HCT116 (cell line): ENCODE data around the gene SLC9A9. TPM values are rescaled to one million over a fixed set of nuclear protein-coding genes. Genes with fewer than 3 reads are reported as not detected.

ENCODE experiments used
- ATAC-seq: fragments of 200-7000 bp; cut with Tn5 transposase; 2 replicates; pipeline ENCODE4 v1.9.1; 2020; ENCODE audit warnings: mild to moderate bottlenecking, moderate library complexity
- BruUV-seq: library from RNA; stranded (reverse); fragments of 400-500 nt; replicated peaks from 2 replicates; lab custom pipeline; 2021; lab: Mats Ljungman, UMichigan
- CTCF ChIA-PET: fragments of 300-600 bp; sonication (Branson Sonifier 250); formaldehyde crosslinking; loops from one replicate; lab custom pipeline; 2021; ENCODE audit warnings: antibody characterized with exemption; lab: Charles Lee
- POLR2A ChIA-PET: fragments of 300-600, 350-600 bp; sonication (Branson Sonifier 250); formaldehyde crosslinking; loops from one replicate; lab custom pipeline; 2021; ENCODE audit warnings: antibody characterized with exemption; lab: Charles Lee
- RAD21 ChIA-PET, 2 experiments: fragments of 300-600 bp; sonication (Branson Sonifier 250); formaldehyde crosslinking; loops; one replicate each; lab custom pipeline; 2023; ENCODE audit warnings: low total read pairs in 2 of 2; ENCODE audit not compliant: uncharacterized antibody in 2 of 2, unreplicated experiment in 2 of 2, low non-redundant PET in 1 of 2; lab: Charles Lee
- DNase-seq: peaks from one replicate; pipeline ENCODE4 v3.0.0-alpha.2; 2010; ENCODE audit warnings: low read depth, low spot score
- H2AFZ ChIP-seq: fragments of 200-600 bp; shearing (Covaris generic), sonication (generic); 2 replicates; pipeline ENCODE4 v1.6.1; 2017; ENCODE audit warnings: low read depth, mixed run types, mixed read lengths, antibody characterized with exemption, low read length; ENCODE audit not compliant: poor library complexity, severe bottlenecking
- H3K27ac ChIP-seq: 2 replicates; pipeline ENCODE4 v1.5.1; 2012; ENCODE audit warnings: low read depth, low read length
- H3K27me3 ChIP-seq: fragments of 200-600 bp; sonication (generic); 2 replicates; pipeline ENCODE4 v1.6.1; 2016; ENCODE audit warnings: mixed run types, low read length, mixed read lengths; ENCODE audit not compliant: insufficient read depth
- H3K36me3 ChIP-seq, 2 experiments: fragments of 200-500 bp in 1 of 2; fragments of 200-600 bp in 1 of 2; sonication (Bioruptor generic) in 1 of 2; sonication (generic) in 1 of 2; 2 replicates each; pipeline versions ENCODE4 v1.5.1 to v1.6.1; 2014 to 2016; ENCODE audit warnings: low read length in 2 of 2, inconsistent platforms in 1 of 2, mixed read lengths in 1 of 2, mixed run types in 1 of 2; ENCODE audit not compliant: insufficient read depth in 2 of 2, control insufficient read depth in 1 of 2
- H3K4me1 ChIP-seq, 2 experiments: fragments of 200-600 bp in 1 of 2; sonication (generic) in 1 of 2; 2 replicates each; pipeline versions ENCODE4 v1.5.1 to v1.6.1; 2012 to 2017; ENCODE audit warnings: low read length in 2 of 2, inconsistent platforms in 1 of 2, mild to moderate bottlenecking in 1 of 2, mixed read lengths in 1 of 2, mixed run types in 1 of 2, moderate library complexity in 1 of 2; ENCODE audit not compliant: insufficient read depth in 2 of 2, control insufficient read depth in 1 of 2
- H3K4me2 ChIP-seq: fragments of 200-600 bp; sonication (generic); 2 replicates; pipeline ENCODE4 v1.6.1; 2017; ENCODE audit warnings: mixed run types, low read length, mixed read lengths
- H3K4me3 ChIP-seq, 2 experiments: fragments of 200-600 bp in 1 of 2; sonication (generic) in 1 of 2; replicated peaks in 1 of 2; 2 replicates each; pipeline ENCODE4 v1.5.1; 2011 to 2016; ENCODE audit warnings: low read length in 2 of 2, control low read depth in 1 of 2, low read depth in 1 of 2, mild to moderate bottlenecking in 1 of 2, mixed read lengths in 1 of 2, mixed run types in 1 of 2
- H3K79me2 ChIP-seq: fragments of 200-600 bp; sonication (generic); 2 replicates; pipeline ENCODE4 v1.6.1; 2017; ENCODE audit warnings: mild to moderate bottlenecking, mixed run types, low read length, moderate library complexity, mixed read lengths; ENCODE audit not compliant: insufficient read depth
- H3K9ac ChIP-seq: fragments of 200-600 bp; sonication (generic); 2 replicates; pipeline ENCODE4 v1.6.1; 2016; ENCODE audit warnings: low read length, mixed read lengths
- H3K9me2 ChIP-seq: fragments of 200-600 bp; sonication (generic), shearing (Covaris generic); 2 replicates; pipeline ENCODE4 v1.6.1; 2017; ENCODE audit warnings: mixed run types, mild to moderate bottlenecking, moderate library complexity; ENCODE audit not compliant: insufficient read depth
- H3K9me3 ChIP-seq, 2 experiments: fragments of 200-500 bp in 1 of 2; fragments of 200-600 bp in 1 of 2; sonication (Bioruptor generic) in 1 of 2; sonication (generic) in 1 of 2; 2 replicates each; pipeline ENCODE4 v1.6.1; 2014 to 2017; ENCODE audit warnings: low read length in 2 of 2, mixed read lengths in 2 of 2, inconsistent platforms in 1 of 2, low read depth in 1 of 2, mild to moderate bottlenecking in 1 of 2, mixed run types in 1 of 2, moderate library complexity in 1 of 2; ENCODE audit not compliant: control insufficient read depth in 1 of 2, insufficient read depth in 1 of 2
- H4K20me1 ChIP-seq: fragments of 200-600 bp; sonication (generic), shearing (Covaris generic); 2 replicates; pipeline ENCODE4 v1.6.1; 2017; ENCODE audit warnings: mixed run types, mild to moderate bottlenecking, moderate library complexity; ENCODE audit not compliant: insufficient read depth
- ATF3 ChIP-seq: IDR thresholded peaks from 2 replicates; pipeline ENCODE4 v1.6.1; 2012
- CBX3 ChIP-seq: IDR thresholded peaks from 2 replicates; pipeline ENCODE4 v1.6.1; 2012; ENCODE audit warnings: low read depth
- CEBPB ChIP-seq: IDR thresholded peaks from 2 replicates; pipeline ENCODE4 v1.6.1; 2012; ENCODE audit warnings: low read depth
- CTCF ChIP-seq, 3 experiments: fragments of 200-600 bp in 1 of 3; sonication (generic) in 1 of 3; IDR thresholded peaks in 2 of 3; conservative IDR thresholded peaks in 1 of 3; 2 replicates each; pipeline ENCODE4 v1.5.1; 2012 to 2017; ENCODE audit warnings: low read depth in 2 of 3, low read length in 2 of 3, antibody characterized with exemption in 1 of 3, borderline replicate concordance in 1 of 3, control low read depth in 1 of 3, mild to moderate bottlenecking in 1 of 3, mixed read lengths in 1 of 3, mixed run types in 1 of 3, moderate library complexity in 1 of 3; ENCODE audit not compliant: insufficient read depth in 1 of 3
- EGR1 ChIP-seq: IDR thresholded peaks from 2 replicates; pipeline ENCODE4 v1.6.1; 2012; ENCODE audit warnings: low read depth
- ELF1 ChIP-seq: IDR thresholded peaks from 2 replicates; pipeline ENCODE4 v1.6.1; 2012; ENCODE audit warnings: low read depth, borderline replicate concordance
- EZH2phosphoT487 ChIP-seq: fragments of 200-600 bp; IDR thresholded peaks from 2 replicates; pipeline ENCODE4 v1.6.1; 2018; ENCODE audit warnings: antibody characterized with exemption, borderline replicate concordance
- FOSL1 ChIP-seq: IDR thresholded peaks from 2 replicates; pipeline ENCODE4 v1.6.1; 2012; ENCODE audit warnings: low read depth
- JUND ChIP-seq: IDR thresholded peaks from 2 replicates; pipeline ENCODE4 v1.6.1; 2012
- MAX ChIP-seq: IDR thresholded peaks from 2 replicates; pipeline ENCODE4 v1.6.1; 2012
- POLR2A ChIP-seq: IDR thresholded peaks from 2 replicates; pipeline ENCODE4 v1.7.0; 2011; ENCODE audit warnings: borderline replicate concordance; ENCODE audit not compliant: insufficient read depth, insufficient read length; ENCODE audit errors: extremely low read depth
- RAD21 ChIP-seq: IDR thresholded peaks from 2 replicates; pipeline ENCODE4 v1.6.1; 2012; ENCODE audit warnings: low read depth, mild to moderate bottlenecking
- SIN3A ChIP-seq: IDR thresholded peaks from 2 replicates; pipeline ENCODE4 v1.6.1; 2012; ENCODE audit warnings: low read depth
- SP1 ChIP-seq: IDR thresholded peaks from 2 replicates; pipeline ENCODE4 v1.6.1; 2012; ENCODE audit warnings: low read depth
- TCF7L2 ChIP-seq: IDR thresholded peaks from 2 replicates; pipeline ENCODE4 v1.7.0; 2011; ENCODE audit warnings: borderline replicate concordance, inconsistent platforms; ENCODE audit not compliant: insufficient read depth, insufficient read length; ENCODE audit errors: extremely low read depth
- YY1 ChIP-seq: IDR thresholded peaks from 2 replicates; pipeline ENCODE4 v1.6.1; 2011; ENCODE audit warnings: low read length, low read depth, moderate library complexity, mild to moderate bottlenecking; ENCODE audit not compliant: insufficient replicate concordance; ENCODE audit errors: extremely low read depth
- ZFX ChIP-seq: fragments of 450-650 bp; IDR thresholded peaks from 2 replicates; pipeline ENCODE4 v1.6.1; 2017
- ZNF274 ChIP-seq: fragments of 200-500 bp; sonication (Bioruptor generic); IDR thresholded peaks from 2 replicates; pipeline ENCODE4 v1.6.1; 2014; ENCODE audit warnings: mild to moderate bottlenecking, low read depth, low read length, inconsistent platforms
- intact Hi-C: fragments of 100-400 bp; cut with micrococcal nuclease; formaldehyde crosslinking; loops from 2 replicates; pipeline ENCODE4 v1.10.0; 2022
- total RNA-seq: library from RNA; stranded (reverse); gene quantifications from one replicate; pipeline ENCODE4 v1.2.1, GENCODE V29; 2021; ENCODE audit not compliant: unreplicated experiment

Gene SLC9A9
- total RNA-seq, 1 experiment from 2014 or later: 0.20 TPM

GRCh38 chr3:143240886-143241285, 607.4 kb downstream of the SLC9A9 start:
- Histone ChIP-seq H3K4me2 (no peak overlapping the region), H3K79me2 (no peaks in the 10 kb centered on the region), H3K9ac (no peak overlapping the region), H3K4me1 (no peaks in the 10 kb centered on the region), H3K9me3 (no peaks in the 10 kb centered on the region), H3K36me3 (no peaks in the 10 kb centered on the region), H4K20me1 (no peaks in the 10 kb centered on the region), H3K27me3 (no peaks in the 10 kb centered on the region), H2AFZ (no peak overlapping the region), H3K4me3 (no peak overlapping the region), H3K27ac (no peak overlapping the region), H3K9me2 (no peaks in the 10 kb centered on the region)
- intact Hi-C loops: no loop called here
- CTCF ChIA-PET: no interaction called here
- no peak for DNase-seq
- BruUV-seq: no TSS peak
- TF ChIP-seq MAX (no peak), ZNF274 (no peak), TCF7L2 (no peak), EGR1 (no peak), CBX3 (no peak), YY1 (no peak), SIN3A (no peak), ELF1 (no peak), FOSL1 (no peak), RAD21 (no peak), ATF3 (no peak), ZFX (no peak), SP1 (no peak), CTCF (IDR thresholded peaks at IDR 0.05 in 2 of 3, conservative IDR thresholded peaks at IDR 0.05 in 1 of 3; ENCODE audit: borderline replicate concordance in 1 of 3, insufficient read depth in 1 of 3, low read depth in 2 of 3, low read length in 2 of 3) (no peak), CEBPB (no peak), POLR2A (no peak), JUND (no peak), EZH2phosphoT487 (no peak)
- RAD21 ChIA-PET: no interaction called here
- no peak for ATAC-seq
- POLR2A ChIA-PET: no interaction called here
